Liver (tissue), 9 donors: ENCODE results near the gene SNRNP27. TPM values are rescaled to one million over a fixed set of nuclear protein-coding genes. Genes with fewer than 3 reads are reported as not detected.

Source experiments
- DNase-seq: peaks from one replicate; pipeline ENCODE4 v3.0.0-alpha.2; 2017; ENCODE audit warnings: low spot score
- H3K27ac ChIP-seq, 2 donors: one replicate each; pipeline ENCODE4 v1.7.0; 2013; ENCODE audit warnings: inconsistent platforms in 2 of 2, low read length in 2 of 2, control low read depth in 1 of 2, low read depth in 1 of 2, mild to moderate bottlenecking in 1 of 2
- H3K27me3 ChIP-seq, 4 donors: one replicate each; pipeline versions ENCODE4 v1.6.1 to v1.7.0; 2013; ENCODE audit warnings: low read length in 3 of 4, inconsistent platforms in 1 of 4, mild to moderate bottlenecking in 1 of 4, moderate library complexity in 1 of 4; ENCODE audit not compliant: control insufficient read depth in 4 of 4, insufficient read depth in 4 of 4
- H3K36me3 ChIP-seq, 4 donors: one replicate each; pipeline versions ENCODE4 v1.6.1 to v1.7.0; 2013; ENCODE audit warnings: low read length in 3 of 4, mild to moderate bottlenecking in 3 of 4, low read depth in 1 of 4, moderate library complexity in 1 of 4; ENCODE audit not compliant: control insufficient read depth in 4 of 4, insufficient read depth in 3 of 4
- H3K4me1 ChIP-seq, 4 donors: one replicate each; pipeline versions ENCODE4 v1.6.1 to v1.7.0; 2013; ENCODE audit warnings: low read length in 3 of 4, mild to moderate bottlenecking in 3 of 4, moderate library complexity in 1 of 4; ENCODE audit not compliant: control insufficient read depth in 4 of 4, insufficient read depth in 4 of 4
- H3K4me3 ChIP-seq, 3 donors: one replicate each; pipeline versions ENCODE4 v1.6.1 to v1.7.0; 2013; ENCODE audit warnings: low read length in 3 of 3, control low read depth in 1 of 3, low read depth in 1 of 3, mild to moderate bottlenecking in 1 of 3
- H3K9ac ChIP-seq, 2 donors: one replicate each; pipeline ENCODE4 v1.7.0; 2013; ENCODE audit warnings: low read length in 2 of 2, mild to moderate bottlenecking in 2 of 2, moderate library complexity in 2 of 2, control low read depth in 1 of 2, low read depth in 1 of 2
- H3K9me3 ChIP-seq, 4 donors: one replicate each; pipeline versions ENCODE4 v1.6.1 to v1.7.0; 2013; ENCODE audit warnings: low read length in 3 of 4; ENCODE audit not compliant: control insufficient read depth in 4 of 4
- EGR1 ChIP-seq, 2 donors: IDR thresholded peaks; 2 replicates each; pipeline ENCODE4 v1.6.1; 2016 to 2018; ENCODE audit warnings: antibody characterized with exemption in 2 of 2, low read depth in 2 of 2
- FOXA1 ChIP-seq: IDR thresholded peaks from 2 replicates; pipeline ENCODE4 v1.6.1; 2016; ENCODE audit warnings: antibody characterized with exemption
- FOXA2 ChIP-seq: IDR thresholded peaks from 2 replicates; pipeline ENCODE4 v1.6.1; 2016; ENCODE audit warnings: antibody characterized with exemption
- HNF4A ChIP-seq, 2 donors: conservative IDR thresholded peaks; 2 replicates each; pipeline ENCODE4 v1.6.1; 2016; ENCODE audit warnings: antibody characterized with exemption in 2 of 2, mild to moderate bottlenecking in 2 of 2
- HNF4G ChIP-seq: IDR thresholded peaks from 2 replicates; pipeline ENCODE4 v1.6.1; 2016; ENCODE audit warnings: antibody characterized with exemption
- JUND ChIP-seq, 2 donors: IDR thresholded peaks; 2 replicates each; pipeline ENCODE4 v1.6.1; 2016; ENCODE audit warnings: antibody characterized with exemption in 2 of 2
- NR2F2 ChIP-seq: IDR thresholded peaks from 2 replicates; pipeline ENCODE4 v1.6.1; 2016; ENCODE audit warnings: antibody characterized with exemption
- RAD21 ChIP-seq, 2 donors: IDR thresholded peaks; 2 replicates each; pipeline ENCODE4 v1.6.1; 2016; ENCODE audit warnings: antibody characterized with exemption in 2 of 2, mild to moderate bottlenecking in 2 of 2
- RXRA ChIP-seq, 2 donors: IDR thresholded peaks; 2 replicates each; pipeline ENCODE4 v1.6.1; 2017 to 2018; ENCODE audit warnings: antibody characterized with exemption in 2 of 2, mild to moderate bottlenecking in 1 of 2
- SP1 ChIP-seq: IDR thresholded peaks from 2 replicates; pipeline ENCODE4 v1.6.1; 2018; ENCODE audit warnings: antibody characterized with exemption, mild to moderate bottlenecking
- TAF1 ChIP-seq: conservative IDR thresholded peaks from 2 replicates; pipeline ENCODE4 v1.6.1; 2016; ENCODE audit warnings: antibody characterized with exemption, mild to moderate bottlenecking
- WGBS: extraction: QIAGEN DNeasy Blood & Tissue Kit; methylation state at CpG from one replicate; pipeline ENCODE4 v1.1.7; 2013; 5-methylcytosine and 5-hydroxymethylcytosine counted together
- polyA plus RNA-seq, 2 donors: library from polyadenylated mRNA; stranded (reverse) in 1 of 2; unstranded in 1 of 2; fragments of 200-250 nt in 1 of 2; fragments of >200 nt in 1 of 2; fragmentation: Nextera tagmentation in 1 of 2; extraction: Ambion mirVana in 1 of 2; gene quantifications; one replicate each; pipeline versions ENCODE4 v1.2.1 to v1.2.3, GENCODE V29; 2013 to 2015
- total RNA-seq, 2 donors: library from RNA; depleted of rRNA; stranded (reverse); fragments of >200 nt; gene quantifications; one replicate each; pipeline ENCODE4 v1.2.3, GENCODE V29; 2014
- TF ChIP-seq, protein P1 (sequence below): fragments of 150-350 bp; IDR thresholded peaks from 2 replicates; pipeline ENCODE4 v1.5.1; 2017; ENCODE audit warnings: improper control_type of control experiment, low read depth, low read length; ENCODE audit not compliant: missing input control
- TF ChIP-seq, protein P2 (sequence below): IDR thresholded peaks from 2 replicates; pipeline ENCODE4 v1.6.1; 2016; ENCODE audit warnings: antibody characterized with exemption
- TF ChIP-seq, protein P3 (sequence below): IDR thresholded peaks from 2 replicates; pipeline ENCODE4 v1.6.1; 2016; ENCODE audit warnings: antibody characterized with exemption, mild to moderate bottlenecking
- TF ChIP-seq, protein P4 (sequence below): IDR thresholded peaks from 2 replicates; pipeline ENCODE4 v1.6.1; 2016; ENCODE audit warnings: antibody characterized with exemption
- TF ChIP-seq, protein P5 (sequence below): IDR thresholded peaks from 2 replicates; pipeline ENCODE4 v1.6.1; 2016; ENCODE audit warnings: antibody characterized with exemption
- donor health status: healthy.
- donor health status: healthy.
- donor health status: healthy.
- donor health status: healthy.
- donor health status: healthy.

Gene SNRNP27
- total and polyA plus RNA-seq, 4 donors, result 16.8 to 28.7 (median 20.0) TPM

DNA sequence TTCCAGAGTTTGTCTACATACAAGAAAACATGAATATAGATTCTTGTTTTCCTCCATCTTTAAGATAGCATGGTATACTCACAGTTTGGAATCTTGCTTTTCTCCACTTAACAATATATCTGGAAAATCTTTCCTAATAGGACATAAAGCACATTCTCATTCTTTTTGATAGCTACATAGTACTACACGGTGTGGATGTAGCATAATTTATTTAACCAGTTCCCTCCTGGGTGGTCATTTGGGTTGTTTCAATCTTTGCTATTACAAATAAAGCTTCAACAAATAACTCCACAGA lies 40.8 kb downstream of the SNRNP27 start:
- 75% methylated on average over 1 of the region's 1 CpG for WGBS
- no peak for DNase-seq
- H3K4me3 ChIP-seq, result no peak overlapping the region
- H3K9me3 ChIP-seq, result no peaks in the 10 kb centered on the region
- peaks cover 13 to 32% (median 29%) of the 10 kb centered on the region in 4 donors for H3K36me3 ChIP-seq
- H3K9ac ChIP-seq, result no peak overlapping the region
- no peak for TF ChIP-seq SP1
- no peak for TF ChIP-seq TAF1
- TF ChIP-seq, protein P1, sequence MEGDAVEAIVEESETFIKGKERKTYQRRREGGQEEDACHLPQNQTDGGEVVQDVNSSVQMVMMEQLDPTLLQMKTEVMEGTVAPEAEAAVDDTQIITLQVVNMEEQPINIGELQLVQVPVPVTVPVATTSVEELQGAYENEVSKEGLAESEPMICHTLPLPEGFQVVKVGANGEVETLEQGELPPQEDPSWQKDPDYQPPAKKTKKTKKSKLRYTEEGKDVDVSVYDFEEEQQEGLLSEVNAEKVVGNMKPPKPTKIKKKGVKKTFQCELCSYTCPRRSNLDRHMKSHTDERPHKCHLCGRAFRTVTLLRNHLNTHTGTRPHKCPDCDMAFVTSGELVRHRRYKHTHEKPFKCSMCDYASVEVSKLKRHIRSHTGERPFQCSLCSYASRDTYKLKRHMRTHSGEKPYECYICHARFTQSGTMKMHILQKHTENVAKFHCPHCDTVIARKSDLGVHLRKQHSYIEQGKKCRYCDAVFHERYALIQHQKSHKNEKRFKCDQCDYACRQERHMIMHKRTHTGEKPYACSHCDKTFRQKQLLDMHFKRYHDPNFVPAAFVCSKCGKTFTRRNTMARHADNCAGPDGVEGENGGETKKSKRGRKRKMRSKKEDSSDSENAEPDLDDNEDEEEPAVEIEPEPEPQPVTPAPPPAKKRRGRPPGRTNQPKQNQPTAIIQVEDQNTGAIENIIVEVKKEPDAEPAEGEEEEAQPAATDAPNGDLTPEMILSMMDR, result no peak
- no peak for TF ChIP-seq RXRA (IDR thresholded peaks at IDR 0.05)
- TF ChIP-seq JUND (IDR thresholded peaks at IDR 0.05), result no peak
- no peak for TF ChIP-seq FOXA2
- no peak for TF ChIP-seq HNF4G
- H3K4me1 ChIP-seq, result peaks cover 0 to 8% (median 3%) of the 10 kb centered on the region in 4 donors
- no peaks in the 10 kb centered on the region for H3K27me3 ChIP-seq
- no peak overlapping the region for H3K27ac ChIP-seq

DNA sequence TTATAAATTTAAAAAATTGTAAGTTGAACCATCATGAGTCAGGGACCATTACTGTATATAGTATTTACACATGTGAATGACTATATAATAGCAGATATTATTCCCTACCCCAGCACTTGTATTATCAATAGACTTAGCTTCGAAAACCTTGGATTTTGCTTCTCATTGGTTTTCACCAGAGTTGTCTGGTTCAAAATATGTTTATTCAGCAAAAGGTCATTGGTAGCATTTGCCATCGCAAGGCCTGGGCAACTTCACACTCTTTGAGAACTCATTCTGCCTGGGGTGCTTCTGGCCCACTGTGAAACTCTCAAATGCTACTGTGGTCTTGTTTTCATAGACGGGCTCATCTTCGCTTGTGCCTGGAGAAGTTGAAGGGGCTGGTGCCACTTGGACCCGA lies 41.3 kb downstream of the SNRNP27 start:
- no peaks in the 10 kb centered on the region for H3K27me3 ChIP-seq
- TF ChIP-seq HNF4A (conservative IDR thresholded peaks at IDR 0.05) (no peak), FOXA2 (no peak), NR2F2 (no peak), FOXA1 (no peak), RAD21 (IDR thresholded peaks at IDR 0.05) (no peak), HNF4G (no peak), EGR1 (IDR thresholded peaks at IDR 0.05; ENCODE audit: low read depth in 2 of 2) (no peak), JUND (IDR thresholded peaks at IDR 0.05) (no peak)
- TF ChIP-seq, protein P2, sequence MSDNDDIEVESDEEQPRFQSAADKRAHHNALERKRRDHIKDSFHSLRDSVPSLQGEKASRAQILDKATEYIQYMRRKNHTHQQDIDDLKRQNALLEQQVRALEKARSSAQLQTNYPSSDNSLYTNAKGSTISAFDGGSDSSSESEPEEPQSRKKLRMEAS, result no peak
- TF ChIP-seq, protein P3, sequence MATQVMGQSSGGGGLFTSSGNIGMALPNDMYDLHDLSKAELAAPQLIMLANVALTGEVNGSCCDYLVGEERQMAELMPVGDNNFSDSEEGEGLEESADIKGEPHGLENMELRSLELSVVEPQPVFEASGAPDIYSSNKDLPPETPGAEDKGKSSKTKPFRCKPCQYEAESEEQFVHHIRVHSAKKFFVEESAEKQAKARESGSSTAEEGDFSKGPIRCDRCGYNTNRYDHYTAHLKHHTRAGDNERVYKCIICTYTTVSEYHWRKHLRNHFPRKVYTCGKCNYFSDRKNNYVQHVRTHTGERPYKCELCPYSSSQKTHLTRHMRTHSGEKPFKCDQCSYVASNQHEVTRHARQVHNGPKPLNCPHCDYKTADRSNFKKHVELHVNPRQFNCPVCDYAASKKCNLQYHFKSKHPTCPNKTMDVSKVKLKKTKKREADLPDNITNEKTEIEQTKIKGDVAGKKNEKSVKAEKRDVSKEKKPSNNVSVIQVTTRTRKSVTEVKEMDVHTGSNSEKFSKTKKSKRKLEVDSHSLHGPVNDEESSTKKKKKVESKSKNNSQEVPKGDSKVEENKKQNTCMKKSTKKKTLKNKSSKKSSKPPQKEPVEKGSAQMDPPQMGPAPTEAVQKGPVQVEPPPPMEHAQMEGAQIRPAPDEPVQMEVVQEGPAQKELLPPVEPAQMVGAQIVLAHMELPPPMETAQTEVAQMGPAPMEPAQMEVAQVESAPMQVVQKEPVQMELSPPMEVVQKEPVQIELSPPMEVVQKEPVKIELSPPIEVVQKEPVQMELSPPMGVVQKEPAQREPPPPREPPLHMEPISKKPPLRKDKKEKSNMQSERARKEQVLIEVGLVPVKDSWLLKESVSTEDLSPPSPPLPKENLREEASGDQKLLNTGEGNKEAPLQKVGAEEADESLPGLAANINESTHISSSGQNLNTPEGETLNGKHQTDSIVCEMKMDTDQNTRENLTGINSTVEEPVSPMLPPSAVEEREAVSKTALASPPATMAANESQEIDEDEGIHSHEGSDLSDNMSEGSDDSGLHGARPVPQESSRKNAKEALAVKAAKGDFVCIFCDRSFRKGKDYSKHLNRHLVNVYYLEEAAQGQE, result no peak
- TF ChIP-seq, protein P4, sequence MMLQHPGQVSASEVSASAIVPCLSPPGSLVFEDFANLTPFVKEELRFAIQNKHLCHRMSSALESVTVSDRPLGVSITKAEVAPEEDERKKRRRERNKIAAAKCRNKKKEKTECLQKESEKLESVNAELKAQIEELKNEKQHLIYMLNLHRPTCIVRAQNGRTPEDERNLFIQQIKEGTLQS, result no peak
- TF ChIP-seq, protein P5, sequence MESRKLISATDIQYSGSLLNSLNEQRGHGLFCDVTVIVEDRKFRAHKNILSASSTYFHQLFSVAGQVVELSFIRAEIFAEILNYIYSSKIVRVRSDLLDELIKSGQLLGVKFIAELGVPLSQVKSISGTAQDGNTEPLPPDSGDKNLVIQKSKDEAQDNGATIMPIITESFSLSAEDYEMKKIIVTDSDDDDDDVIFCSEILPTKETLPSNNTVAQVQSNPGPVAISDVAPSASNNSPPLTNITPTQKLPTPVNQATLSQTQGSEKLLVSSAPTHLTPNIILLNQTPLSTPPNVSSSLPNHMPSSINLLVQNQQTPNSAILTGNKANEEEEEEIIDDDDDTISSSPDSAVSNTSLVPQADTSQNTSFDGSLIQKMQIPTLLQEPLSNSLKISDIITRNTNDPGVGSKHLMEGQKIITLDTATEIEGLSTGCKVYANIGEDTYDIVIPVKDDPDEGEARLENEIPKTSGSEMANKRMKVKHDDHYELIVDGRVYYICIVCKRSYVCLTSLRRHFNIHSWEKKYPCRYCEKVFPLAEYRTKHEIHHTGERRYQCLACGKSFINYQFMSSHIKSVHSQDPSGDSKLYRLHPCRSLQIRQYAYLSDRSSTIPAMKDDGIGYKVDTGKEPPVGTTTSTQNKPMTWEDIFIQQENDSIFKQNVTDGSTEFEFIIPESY, result no peak
- TF ChIP-seq, protein P1, result no peak
- H3K4me1 ChIP-seq, result peaks cover 0 to 8% (median 3%) of the 10 kb centered on the region in 4 donors
- H3K9ac ChIP-seq, result no peak overlapping the region
- H3K27ac ChIP-seq, result no peak overlapping the region
- H3K4me3 ChIP-seq, result no peak overlapping the region
- H3K36me3 ChIP-seq, result peaks cover 15 to 32% (median 30%) of the 10 kb centered on the region in 4 donors
- no peaks in the 10 kb centered on the region for H3K9me3 ChIP-seq
- DNase-seq, result no peak
- WGBS, result over 99% methylated on average over 5 of the region's 5 CpGs
